HepG2 (cell line): ENCODE measurements around the gene ZFAND6. TPM values are rescaled to one million over a fixed set of nuclear protein-coding genes. Genes with fewer than 3 reads are reported as not detected.

Experiments
- HOXD1 ChIP-seq: sonication (generic); formaldehyde crosslinking; IDR thresholded peaks from 2 replicates; pipeline ENCODE4 v1.5.0; 2020; ENCODE audit warnings: missing genetic modification reagents
- MEF2D ChIP-seq: sonication (generic); formaldehyde crosslinking; IDR thresholded peaks from 2 replicates; pipeline ENCODE4 v1.5.1; 2020; ENCODE audit warnings: mild to moderate bottlenecking, missing genetic modification reagents
- PRMT3 ChIP-seq: sonication (generic); formaldehyde crosslinking; IDR thresholded peaks from 2 replicates; pipeline ENCODE4 v1.8.1; 2022; ENCODE audit warnings: low read depth, mild to moderate bottlenecking, moderate library complexity, missing genetic modification reagents, borderline replicate concordance
- RERE ChIP-seq: IDR thresholded peaks from 2 replicates; pipeline ENCODE4 v1.6.1; 2016; ENCODE audit warnings: low read depth, missing genetic modification reagents, missing compliant biosample characterization
- polyA plus RNA-seq, 8 experiments: library from polyadenylated mRNA; depleted of rRNA in 3 of 8; stranded (reverse) in 7 of 8; unstranded in 1 of 8; fragments of >200 nt; fragmentation: Illumina TruSeq in 4 of 8; extraction: Trizol in 4 of 8; gene quantifications; 2 replicates each; pipeline versions ENCODE4 v1.2.1 to v1.2.3, GENCODE V29; 2011 to 2016; ENCODE audit warnings: low read depth in 4 of 8, missing spikeins in 1 of 8, mixed read lengths in 1 of 8; ENCODE audit not compliant: insufficient read depth in 1 of 8
- total RNA-seq, 5 experiments: library from RNA; depleted of rRNA; stranded (reverse); fragments of >200 nt; fragmentation: Illumina TruSeq; extraction: Trizol; gene quantifications; 2 replicates each; pipeline ENCODE4 v1.2.3, GENCODE V29; 2016; ENCODE audit warnings: low read depth in 1 of 5
- TF ChIP-seq, protein P1 (sequence below): sonication (generic); formaldehyde crosslinking; IDR thresholded peaks from 2 replicates; pipeline ENCODE4 v1.4.0; 2020; ENCODE audit warnings: mild to moderate bottlenecking, missing genetic modification reagents
- TF ChIP-seq, protein P2 (sequence below): sonication (generic); formaldehyde crosslinking; IDR thresholded peaks from 2 replicates; pipeline ENCODE4 v1.4.0; 2020; ENCODE audit warnings: missing genetic modification reagents

Gene ZFAND6
- total and polyA plus RNA-seq, 2 of the 13 experiments (the other 11 are each of a cell fraction or from before 2014, with no cell fraction given) = 84.2 to 115 TPM

GRCh38 chr15:80174017-80174746 is 114.7 kb downstream of the ZFAND6 start (continued):
- TF ChIP-seq, protein P1, sequence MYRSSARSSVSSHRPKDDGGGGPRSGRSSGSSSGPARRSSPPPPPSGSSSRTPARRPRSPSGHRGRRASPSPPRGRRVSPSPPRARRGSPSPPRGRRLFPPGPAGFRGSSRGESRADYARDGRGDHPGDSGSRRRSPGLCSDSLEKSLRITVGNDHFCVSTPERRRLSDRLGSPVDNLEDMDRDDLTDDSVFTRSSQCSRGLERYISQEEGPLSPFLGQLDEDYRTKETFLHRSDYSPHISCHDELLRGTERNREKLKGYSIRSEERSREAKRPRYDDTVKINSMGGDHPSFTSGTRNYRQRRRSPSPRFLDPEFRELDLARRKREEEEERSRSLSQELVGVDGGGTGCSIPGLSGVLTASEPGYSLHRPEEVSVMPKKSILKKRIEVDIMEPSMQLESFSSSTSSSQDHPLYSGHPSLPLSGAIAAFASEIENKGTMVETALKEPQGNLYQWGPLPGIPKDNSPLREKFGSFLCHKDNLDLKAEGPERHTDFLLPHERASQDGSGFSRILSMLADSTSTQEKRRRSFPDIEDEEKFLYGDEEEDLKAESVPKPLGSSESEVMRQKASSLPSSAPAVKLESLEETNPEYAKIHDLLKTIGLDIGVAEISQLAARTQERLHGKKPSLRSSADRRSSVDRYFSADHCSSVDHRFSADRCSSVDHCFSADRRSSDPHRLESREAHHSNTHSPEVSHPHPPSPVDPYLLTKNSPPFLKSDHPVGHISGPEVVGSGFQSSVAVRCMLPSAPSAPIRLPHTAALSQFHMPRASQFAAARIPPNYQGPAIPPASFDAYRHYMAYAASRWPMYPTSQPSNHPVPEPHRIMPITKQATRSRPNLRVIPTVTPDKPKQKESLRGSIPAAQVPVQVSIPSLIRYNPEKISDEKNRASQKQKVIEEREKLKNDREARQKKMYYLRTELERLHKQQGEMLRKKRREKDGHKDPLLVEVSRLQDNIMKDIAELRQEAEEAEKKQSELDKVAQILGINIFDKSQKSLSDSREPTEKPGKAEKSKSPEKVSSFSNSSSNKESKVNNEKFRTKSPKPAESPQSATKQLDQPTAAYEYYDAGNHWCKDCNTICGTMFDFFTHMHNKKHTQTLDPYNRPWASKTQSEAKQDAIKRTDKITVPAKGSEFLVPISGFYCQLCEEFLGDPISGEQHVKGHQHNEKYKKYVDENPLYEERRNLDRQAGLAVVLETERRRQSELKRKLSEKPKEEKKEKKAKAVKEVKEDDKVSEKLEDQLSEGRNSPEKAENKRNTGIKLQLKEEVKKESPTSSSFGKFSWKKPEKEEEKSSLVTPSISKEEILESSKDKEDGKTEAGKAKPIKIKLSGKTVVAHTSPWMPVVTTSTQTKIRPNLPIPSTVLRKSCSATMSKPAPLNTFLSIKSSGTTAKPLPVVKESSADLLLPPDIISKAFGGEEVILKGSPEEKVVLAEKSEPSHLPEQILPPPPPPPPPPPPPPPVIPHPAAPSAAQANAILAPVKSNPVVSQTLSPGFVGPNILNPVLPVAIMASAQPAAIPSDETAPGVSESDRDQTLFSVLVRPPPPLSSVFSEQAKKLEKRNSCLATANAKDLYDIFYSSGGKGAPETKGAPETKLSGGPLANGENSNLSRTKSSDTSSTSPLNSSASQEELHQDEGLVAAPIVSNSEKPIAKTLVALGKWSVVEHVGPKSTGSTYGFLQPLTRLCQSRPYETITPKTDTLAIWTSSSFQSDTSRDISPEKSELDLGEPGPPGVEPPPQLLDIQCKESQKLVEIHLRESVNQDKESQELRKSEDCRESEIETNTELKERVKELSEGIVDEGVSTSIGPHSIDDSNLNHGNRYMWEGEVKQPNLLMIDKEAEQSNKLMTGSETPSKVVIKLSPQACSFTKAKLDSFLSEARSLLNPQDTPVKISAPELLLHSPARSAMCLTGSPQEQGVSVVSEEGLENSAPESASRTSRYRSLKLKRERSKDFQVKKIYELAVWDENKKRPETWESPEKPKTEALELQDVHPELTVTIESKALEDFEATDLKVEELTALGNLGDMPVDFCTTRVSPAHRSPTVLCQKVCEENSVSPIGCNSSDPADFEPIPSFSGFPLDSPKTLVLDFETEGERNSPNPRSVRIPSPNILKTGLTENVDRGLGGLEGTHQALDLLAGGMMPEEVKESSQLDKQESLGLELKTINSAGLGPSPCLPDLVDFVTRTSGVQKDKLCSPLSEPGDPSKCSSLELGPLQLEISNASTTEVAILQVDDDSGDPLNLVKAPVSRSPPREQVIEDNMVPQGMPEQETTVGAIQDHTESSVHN = no peak
- TF ChIP-seq MEF2D (CRISPR knock-in tag) (no peak), HOXD1 (no peak), PRMT3 (CRISPR knock-in tag) (no peak), RERE (CRISPR knock-in tag) (no peak)
- TF ChIP-seq, protein P2, sequence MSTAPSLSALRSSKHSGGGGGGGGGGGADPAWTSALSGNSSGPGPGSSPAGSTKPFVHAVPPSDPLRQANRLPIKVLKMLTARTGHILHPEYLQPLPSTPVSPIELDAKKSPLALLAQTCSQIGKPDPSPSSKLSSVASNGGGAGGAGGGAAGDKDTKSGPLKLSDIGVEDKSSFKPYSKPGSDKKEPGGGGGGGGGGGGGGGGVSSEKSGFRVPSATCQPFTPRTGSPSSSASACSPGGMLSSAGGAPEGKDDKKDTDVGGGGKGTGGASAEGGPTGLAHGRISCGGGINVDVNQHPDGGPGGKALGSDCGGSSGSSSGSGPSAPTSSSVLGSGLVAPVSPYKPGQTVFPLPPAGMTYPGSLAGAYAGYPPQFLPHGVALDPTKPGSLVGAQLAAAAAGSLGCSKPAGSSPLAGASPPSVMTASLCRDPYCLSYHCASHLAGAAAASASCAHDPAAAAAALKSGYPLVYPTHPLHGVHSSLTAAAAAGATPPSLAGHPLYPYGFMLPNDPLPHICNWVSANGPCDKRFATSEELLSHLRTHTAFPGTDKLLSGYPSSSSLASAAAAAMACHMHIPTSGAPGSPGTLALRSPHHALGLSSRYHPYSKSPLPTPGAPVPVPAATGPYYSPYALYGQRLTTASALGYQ (CRISPR knock-in tag) = no peak
